WTC11 (cell line): Measurements from ENCODE around the gene SVEP1. TPM values are rescaled to one million over a fixed set of nuclear protein-coding genes. Genes with fewer than 3 reads are reported as not detected.

Experiments used
- ATAC-seq: fragments of 200-7000 bp; cut with Tn5 transposase; 2 replicates; pipeline ENCODE4 v1.10.0; 2021; ENCODE audit warnings: mild to moderate bottlenecking, moderate library complexity
- CTCF ChIA-PET: fragments of 300-600 bp; sonication (Branson Sonifier 250); formaldehyde crosslinking; loops from one replicate; lab custom pipeline; 2021; ENCODE audit warnings: antibody characterized with exemption; lab: Charles Lee
- POLR2A ChIA-PET: fragments of 350-600 bp; sonication (Branson Sonifier 250); formaldehyde crosslinking; loops from one replicate; lab custom pipeline; 2021; ENCODE audit warnings: antibody characterized with exemption; lab: Charles Lee
- DNase-seq: peaks from one replicate; pipeline ENCODE4 v3.0.0; 2021; ENCODE audit warnings: low spot score
- H3K27ac Mint-ChIP-seq: 2 replicates; pipeline ENCODE4 v1.8.0; 2021; ENCODE audit warnings: mixed read lengths
- H3K27me3 Mint-ChIP-seq: 2 replicates; pipeline ENCODE4 v1.8.0; 2021; ENCODE audit warnings: low read depth, mild to moderate bottlenecking, moderate library complexity, mixed read lengths
- H3K36me3 Mint-ChIP-seq: 2 replicates; pipeline ENCODE4 v1.8.0; 2021; ENCODE audit warnings: mixed read lengths
- H3K4me1 Mint-ChIP-seq: 2 replicates; pipeline ENCODE4 v1.8.0; 2022; ENCODE audit warnings: mixed read lengths
- H3K4me3 Mint-ChIP-seq: 2 replicates; pipeline ENCODE4 v1.8.0; 2021; ENCODE audit warnings: mild to moderate bottlenecking, moderate library complexity, mixed read lengths
- H3K9me3 Mint-ChIP-seq: 2 replicates; pipeline ENCODE4 v1.8.0; 2021; ENCODE audit warnings: mixed read lengths
- ELF4 ChIP-seq: sonication (generic); formaldehyde crosslinking; IDR thresholded peaks from 2 replicates; pipeline ENCODE4 v1.8.1; 2022; ENCODE audit warnings: low read depth, mild to moderate bottlenecking, moderate library complexity, missing genetic modification reagents
- EMX1 ChIP-seq: fragments of 250-450 bp; sonication (Bioruptor Pico); IDR thresholded peaks from 2 replicates; pipeline ENCODE4 v1.8.0; 2021; ENCODE audit warnings: mild to moderate bottlenecking
- ETV6 ChIP-seq: sonication (generic); formaldehyde crosslinking; IDR thresholded peaks from 2 replicates; pipeline ENCODE4 v1.8.1; 2022; ENCODE audit warnings: mild to moderate bottlenecking, missing genetic modification reagents
- FOXJ3 ChIP-seq: sonication (generic); formaldehyde crosslinking; IDR thresholded peaks from 2 replicates; pipeline ENCODE4 v1.9.0; 2021; ENCODE audit warnings: missing genetic modification reagents, mild to moderate bottlenecking, borderline replicate concordance
- FOXK1 ChIP-seq: sonication (generic); formaldehyde crosslinking; IDR thresholded peaks from 2 replicates; pipeline ENCODE4 v1.8.0; 2022; ENCODE audit warnings: mild to moderate bottlenecking, moderate library complexity, missing genetic modification reagents
- FOXP1 ChIP-seq: sonication (generic); formaldehyde crosslinking; IDR thresholded peaks from 2 replicates; pipeline ENCODE4 v1.8.0; 2022; ENCODE audit warnings: missing genetic modification reagents, mild to moderate bottlenecking, moderate library complexity, borderline replicate concordance
- IRF2 ChIP-seq: sonication (generic); formaldehyde crosslinking; IDR thresholded peaks from 2 replicates; pipeline ENCODE4 v1.8.0; 2022; ENCODE audit warnings: low read depth, missing genetic modification reagents, borderline replicate concordance
- MXD4 ChIP-seq: fragments of 250-450 bp; sonication (Bioruptor Pico); IDR thresholded peaks from 2 replicates; pipeline ENCODE4 v1.8.0; 2021; ENCODE audit warnings: mild to moderate bottlenecking, moderate library complexity, borderline replicate concordance
- NFATC4 ChIP-seq: fragments of 250-450 bp; sonication (Bioruptor Pico); IDR thresholded peaks from 2 replicates; pipeline ENCODE4 v1.9.0; 2021; ENCODE audit warnings: mild to moderate bottlenecking
- OVOL2 ChIP-seq: fragments of 250-450 bp; sonication (Bioruptor Pico); IDR thresholded peaks from 2 replicates; pipeline ENCODE4 v1.9.0; 2021; ENCODE audit warnings: mild to moderate bottlenecking, borderline replicate concordance
- RELA ChIP-seq: sonication (generic); formaldehyde crosslinking; IDR thresholded peaks from 2 replicates; pipeline ENCODE4 v1.8.1; 2022; ENCODE audit warnings: missing genetic modification reagents, mild to moderate bottlenecking, borderline replicate concordance
- SOX15 ChIP-seq: fragments of 250-450 bp; sonication (Bioruptor Pico); IDR thresholded peaks from 2 replicates; pipeline ENCODE4 v1.9.0; 2021; ENCODE audit warnings: mild to moderate bottlenecking
- TEAD1 ChIP-seq: sonication (generic); formaldehyde crosslinking; IDR thresholded peaks from 2 replicates; pipeline ENCODE4 v1.8.0; 2022; ENCODE audit warnings: mild to moderate bottlenecking, missing genetic modification reagents
- ZNF121 ChIP-seq: sonication (generic); formaldehyde crosslinking; IDR thresholded peaks from 2 replicates; pipeline ENCODE4 v1.8.0; 2023; ENCODE audit warnings: missing genetic modification reagents
- ZNF219 ChIP-seq: sonication (generic); formaldehyde crosslinking; IDR thresholded peaks from 2 replicates; pipeline ENCODE4 v1.8.0; 2023; ENCODE audit warnings: missing genetic modification reagents, mild to moderate bottlenecking, borderline replicate concordance
- total RNA-seq: library from RNA; stranded (reverse); gene quantifications from 3 replicates; pipeline ENCODE4 v1.2.3, GENCODE V29; 2021
- TF ChIP-seq, protein P1 (sequence below): sonication (generic); formaldehyde crosslinking; conservative IDR thresholded peaks from 2 replicates; pipeline ENCODE4 v1.8.1; 2023; ENCODE audit warnings: mild to moderate bottlenecking, low read depth, missing genetic modification reagents, moderate library complexity
- TF ChIP-seq, protein P2 (sequence below): fragments of 250-450 bp; sonication (Bioruptor Pico); IDR thresholded peaks from 2 replicates; pipeline ENCODE4 v1.8.0; 2021; ENCODE audit warnings: mild to moderate bottlenecking
- TF ChIP-seq, protein P3 (sequence below): fragments of 250-450 bp; sonication (Bioruptor Pico); IDR thresholded peaks from 2 replicates; pipeline ENCODE4 v1.9.0; 2021; ENCODE audit warnings: mild to moderate bottlenecking
- TF ChIP-seq, protein P4 (sequence below): sonication (generic); formaldehyde crosslinking; IDR thresholded peaks from 2 replicates; pipeline ENCODE4 v1.8.1; 2022; ENCODE audit warnings: missing genetic modification reagents, borderline replicate concordance
- TF ChIP-seq, protein P5 (sequence below): sonication (generic); formaldehyde crosslinking; IDR thresholded peaks from 2 replicates; pipeline ENCODE4 v1.8.1; 2023; ENCODE audit warnings: mild to moderate bottlenecking, missing genetic modification reagents
- TF ChIP-seq, protein P6 (sequence below): sonication (generic); formaldehyde crosslinking; IDR thresholded peaks from 2 replicates; pipeline ENCODE4 v1.8.1; 2022; ENCODE audit warnings: low read depth, missing genetic modification reagents, borderline replicate concordance
- TF ChIP-seq, protein P7 (sequence below): sonication (generic); formaldehyde crosslinking; IDR thresholded peaks from 2 replicates; pipeline ENCODE4 v1.8.1; 2023; ENCODE audit warnings: mild to moderate bottlenecking, missing genetic modification reagents

SVEP1 gene
- total RNA-seq, 1 experiment from 2014 or later = 0.74 TPM

DNA sequence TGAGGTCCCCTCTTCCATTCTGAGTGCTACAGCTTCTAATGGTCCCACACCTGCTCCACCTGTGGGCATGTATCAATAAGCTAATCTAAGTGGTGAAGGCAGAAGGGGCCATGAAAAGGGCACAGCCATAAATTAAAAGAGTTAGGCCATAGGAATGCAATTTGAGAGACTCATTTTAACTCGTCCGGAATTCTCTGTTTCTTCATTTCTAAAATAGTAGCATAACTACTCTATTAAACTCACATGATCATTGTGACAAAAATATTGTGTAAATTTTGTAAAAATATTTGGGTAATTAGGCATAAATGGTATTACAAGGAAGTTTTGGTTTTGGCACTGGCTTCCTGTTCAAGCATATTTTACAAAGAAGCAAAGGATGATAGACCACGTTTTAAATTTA lies 138.7 kb downstream of the SVEP1 start:
- Mint-ChIP-seq H3K36me3 (peaks cover 3% of the 10 kb centered on the region; the same call in 1 of the 2 replicates), H3K9me3 (peaks cover 6% of the 10 kb centered on the region), H3K4me1 (no peaks in the 10 kb centered on the region), H3K27me3 (no peaks in the 10 kb centered on the region), H3K4me3 (no peak overlapping the region), H3K27ac (no peak overlapping the region)
- ChIA-PET CTCF (interaction anchor here (1.1 kb wide), 1 partner anchor 13 kb away, joined by 5 read pairs; no protein-coding TSS in a partner anchor), POLR2A (no interaction called here)
- ATAC-seq = no peak
- no peak for DNase-seq
- TF ChIP-seq, protein P1, sequence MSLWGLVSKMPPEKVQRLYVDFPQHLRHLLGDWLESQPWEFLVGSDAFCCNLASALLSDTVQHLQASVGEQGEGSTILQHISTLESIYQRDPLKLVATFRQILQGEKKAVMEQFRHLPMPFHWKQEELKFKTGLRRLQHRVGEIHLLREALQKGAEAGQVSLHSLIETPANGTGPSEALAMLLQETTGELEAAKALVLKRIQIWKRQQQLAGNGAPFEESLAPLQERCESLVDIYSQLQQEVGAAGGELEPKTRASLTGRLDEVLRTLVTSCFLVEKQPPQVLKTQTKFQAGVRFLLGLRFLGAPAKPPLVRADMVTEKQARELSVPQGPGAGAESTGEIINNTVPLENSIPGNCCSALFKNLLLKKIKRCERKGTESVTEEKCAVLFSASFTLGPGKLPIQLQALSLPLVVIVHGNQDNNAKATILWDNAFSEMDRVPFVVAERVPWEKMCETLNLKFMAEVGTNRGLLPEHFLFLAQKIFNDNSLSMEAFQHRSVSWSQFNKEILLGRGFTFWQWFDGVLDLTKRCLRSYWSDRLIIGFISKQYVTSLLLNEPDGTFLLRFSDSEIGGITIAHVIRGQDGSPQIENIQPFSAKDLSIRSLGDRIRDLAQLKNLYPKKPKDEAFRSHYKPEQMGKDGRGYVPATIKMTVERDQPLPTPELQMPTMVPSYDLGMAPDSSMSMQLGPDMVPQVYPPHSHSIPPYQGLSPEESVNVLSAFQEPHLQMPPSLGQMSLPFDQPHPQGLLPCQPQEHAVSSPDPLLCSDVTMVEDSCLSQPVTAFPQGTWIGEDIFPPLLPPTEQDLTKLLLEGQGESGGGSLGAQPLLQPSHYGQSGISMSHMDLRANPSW (CRISPR knock-in tag) = no peak
- no peak for TF ChIP-seq IRF2 (CRISPR knock-in tag)
- TF ChIP-seq EMX1 (CRISPR knock-in tag) = no peak
- TF ChIP-seq OVOL2 (CRISPR knock-in tag) = no peak
- TF ChIP-seq TEAD1 (CRISPR knock-in tag) = no peak
- TF ChIP-seq RELA (CRISPR knock-in tag) = no peak
- TF ChIP-seq FOXK1 (CRISPR knock-in tag) = no peak
- TF ChIP-seq ZNF219 = no peak
- TF ChIP-seq ELF4 = no peak
- TF ChIP-seq, protein P2, sequence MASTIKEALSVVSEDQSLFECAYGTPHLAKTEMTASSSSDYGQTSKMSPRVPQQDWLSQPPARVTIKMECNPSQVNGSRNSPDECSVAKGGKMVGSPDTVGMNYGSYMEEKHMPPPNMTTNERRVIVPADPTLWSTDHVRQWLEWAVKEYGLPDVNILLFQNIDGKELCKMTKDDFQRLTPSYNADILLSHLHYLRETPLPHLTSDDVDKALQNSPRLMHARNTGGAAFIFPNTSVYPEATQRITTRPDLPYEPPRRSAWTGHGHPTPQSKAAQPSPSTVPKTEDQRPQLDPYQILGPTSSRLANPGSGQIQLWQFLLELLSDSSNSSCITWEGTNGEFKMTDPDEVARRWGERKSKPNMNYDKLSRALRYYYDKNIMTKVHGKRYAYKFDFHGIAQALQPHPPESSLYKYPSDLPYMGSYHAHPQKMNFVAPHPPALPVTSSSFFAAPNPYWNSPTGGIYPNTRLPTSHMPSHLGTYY (CRISPR knock-in tag) = no peak
- TF ChIP-seq FOXJ3 = no peak
- TF ChIP-seq NFATC4 = no peak
- TF ChIP-seq, protein P3, sequence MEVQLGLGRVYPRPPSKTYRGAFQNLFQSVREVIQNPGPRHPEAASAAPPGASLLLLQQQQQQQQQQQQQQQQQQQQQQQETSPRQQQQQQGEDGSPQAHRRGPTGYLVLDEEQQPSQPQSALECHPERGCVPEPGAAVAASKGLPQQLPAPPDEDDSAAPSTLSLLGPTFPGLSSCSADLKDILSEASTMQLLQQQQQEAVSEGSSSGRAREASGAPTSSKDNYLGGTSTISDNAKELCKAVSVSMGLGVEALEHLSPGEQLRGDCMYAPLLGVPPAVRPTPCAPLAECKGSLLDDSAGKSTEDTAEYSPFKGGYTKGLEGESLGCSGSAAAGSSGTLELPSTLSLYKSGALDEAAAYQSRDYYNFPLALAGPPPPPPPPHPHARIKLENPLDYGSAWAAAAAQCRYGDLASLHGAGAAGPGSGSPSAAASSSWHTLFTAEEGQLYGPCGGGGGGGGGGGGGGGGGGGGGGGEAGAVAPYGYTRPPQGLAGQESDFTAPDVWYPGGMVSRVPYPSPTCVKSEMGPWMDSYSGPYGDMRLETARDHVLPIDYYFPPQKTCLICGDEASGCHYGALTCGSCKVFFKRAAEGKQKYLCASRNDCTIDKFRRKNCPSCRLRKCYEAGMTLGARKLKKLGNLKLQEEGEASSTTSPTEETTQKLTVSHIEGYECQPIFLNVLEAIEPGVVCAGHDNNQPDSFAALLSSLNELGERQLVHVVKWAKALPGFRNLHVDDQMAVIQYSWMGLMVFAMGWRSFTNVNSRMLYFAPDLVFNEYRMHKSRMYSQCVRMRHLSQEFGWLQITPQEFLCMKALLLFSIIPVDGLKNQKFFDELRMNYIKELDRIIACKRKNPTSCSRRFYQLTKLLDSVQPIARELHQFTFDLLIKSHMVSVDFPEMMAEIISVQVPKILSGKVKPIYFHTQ (CRISPR knock-in tag) = no peak
- TF ChIP-seq SOX15 = no peak
- no peak for TF ChIP-seq FOXP1 (CRISPR knock-in tag)
- no peak for TF ChIP-seq MXD4 (CRISPR knock-in tag)

DNA sequence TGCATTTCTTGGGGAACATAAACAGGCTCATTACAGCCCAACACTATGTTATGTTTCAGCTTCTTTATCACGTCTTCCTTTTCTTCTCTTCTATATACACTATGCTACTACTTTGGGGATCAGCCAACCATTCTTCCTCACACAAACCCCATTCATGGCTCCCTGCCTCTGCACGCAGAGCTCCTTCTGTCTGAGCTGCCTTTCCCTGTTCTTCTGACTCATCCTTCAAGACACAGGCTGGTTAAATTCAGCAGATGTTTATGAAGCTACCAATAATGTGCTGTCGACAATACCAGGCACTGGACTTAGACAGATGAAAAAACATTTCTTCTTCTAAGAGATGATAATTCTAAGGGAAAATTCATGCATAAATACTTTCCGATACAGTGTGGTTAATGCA lies 139.4 kb downstream of the SVEP1 start:
- H3K36me3 Mint-ChIP-seq = no peaks in the 10 kb centered on the region
- no peaks in the 10 kb centered on the region for H3K27me3 Mint-ChIP-seq
- no peak for DNase-seq
- no peak overlapping the region for H3K27ac Mint-ChIP-seq
- ChIA-PET POLR2A (no interaction called here), CTCF (interaction anchor here (1.1 kb wide), 1 partner anchor 12 kb away, joined by 5 read pairs; no protein-coding TSS in a partner anchor)
- ATAC-seq = no peak
- H3K4me1 Mint-ChIP-seq = no peaks in the 10 kb centered on the region
- no peaks in the 10 kb centered on the region for H3K9me3 Mint-ChIP-seq
- no peak overlapping the region for H3K4me3 Mint-ChIP-seq
- TF ChIP-seq ZNF121 (CRISPR knock-in tag) = no peak
- TF ChIP-seq, protein P4, sequence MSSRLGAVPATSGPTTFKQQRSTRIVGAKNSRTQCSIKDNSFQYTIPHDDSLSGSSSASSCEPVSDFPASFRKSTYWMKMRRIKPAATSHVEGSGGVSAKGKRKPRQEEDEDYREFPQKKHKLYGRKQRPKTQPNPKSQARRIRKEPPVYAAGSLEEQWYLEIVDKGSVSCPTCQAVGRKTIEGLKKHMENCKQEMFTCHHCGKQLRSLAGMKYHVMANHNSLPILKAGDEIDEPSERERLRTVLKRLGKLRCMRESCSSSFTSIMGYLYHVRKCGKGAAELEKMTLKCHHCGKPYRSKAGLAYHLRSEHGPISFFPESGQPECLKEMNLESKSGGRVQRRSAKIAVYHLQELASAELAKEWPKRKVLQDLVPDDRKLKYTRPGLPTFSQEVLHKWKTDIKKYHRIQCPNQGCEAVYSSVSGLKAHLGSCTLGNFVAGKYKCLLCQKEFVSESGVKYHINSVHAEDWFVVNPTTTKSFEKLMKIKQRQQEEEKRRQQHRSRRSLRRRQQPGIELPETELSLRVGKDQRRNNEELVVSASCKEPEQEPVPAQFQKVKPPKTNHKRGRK (CRISPR knock-in tag) = no peak
- TF ChIP-seq, protein P5, sequence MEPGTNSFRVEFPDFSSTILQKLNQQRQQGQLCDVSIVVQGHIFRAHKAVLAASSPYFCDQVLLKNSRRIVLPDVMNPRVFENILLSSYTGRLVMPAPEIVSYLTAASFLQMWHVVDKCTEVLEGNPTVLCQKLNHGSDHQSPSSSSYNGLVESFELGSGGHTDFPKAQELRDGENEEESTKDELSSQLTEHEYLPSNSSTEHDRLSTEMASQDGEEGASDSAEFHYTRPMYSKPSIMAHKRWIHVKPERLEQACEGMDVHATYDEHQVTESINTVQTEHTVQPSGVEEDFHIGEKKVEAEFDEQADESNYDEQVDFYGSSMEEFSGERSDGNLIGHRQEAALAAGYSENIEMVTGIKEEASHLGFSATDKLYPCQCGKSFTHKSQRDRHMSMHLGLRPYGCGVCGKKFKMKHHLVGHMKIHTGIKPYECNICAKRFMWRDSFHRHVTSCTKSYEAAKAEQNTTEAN = no peak
- TF ChIP-seq, protein P2 (CRISPR knock-in tag) = no peak
- TF ChIP-seq, protein P6, sequence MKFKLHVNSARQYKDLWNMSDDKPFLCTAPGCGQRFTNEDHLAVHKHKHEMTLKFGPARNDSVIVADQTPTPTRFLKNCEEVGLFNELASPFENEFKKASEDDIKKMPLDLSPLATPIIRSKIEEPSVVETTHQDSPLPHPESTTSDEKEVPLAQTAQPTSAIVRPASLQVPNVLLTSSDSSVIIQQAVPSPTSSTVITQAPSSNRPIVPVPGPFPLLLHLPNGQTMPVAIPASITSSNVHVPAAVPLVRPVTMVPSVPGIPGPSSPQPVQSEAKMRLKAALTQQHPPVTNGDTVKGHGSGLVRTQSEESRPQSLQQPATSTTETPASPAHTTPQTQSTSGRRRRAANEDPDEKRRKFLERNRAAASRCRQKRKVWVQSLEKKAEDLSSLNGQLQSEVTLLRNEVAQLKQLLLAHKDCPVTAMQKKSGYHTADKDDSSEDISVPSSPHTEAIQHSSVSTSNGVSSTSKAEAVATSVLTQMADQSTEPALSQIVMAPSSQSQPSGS (CRISPR knock-in tag) = no peak
- TF ChIP-seq ETV6 (CRISPR knock-in tag) = no peak
- TF ChIP-seq, protein P7, sequence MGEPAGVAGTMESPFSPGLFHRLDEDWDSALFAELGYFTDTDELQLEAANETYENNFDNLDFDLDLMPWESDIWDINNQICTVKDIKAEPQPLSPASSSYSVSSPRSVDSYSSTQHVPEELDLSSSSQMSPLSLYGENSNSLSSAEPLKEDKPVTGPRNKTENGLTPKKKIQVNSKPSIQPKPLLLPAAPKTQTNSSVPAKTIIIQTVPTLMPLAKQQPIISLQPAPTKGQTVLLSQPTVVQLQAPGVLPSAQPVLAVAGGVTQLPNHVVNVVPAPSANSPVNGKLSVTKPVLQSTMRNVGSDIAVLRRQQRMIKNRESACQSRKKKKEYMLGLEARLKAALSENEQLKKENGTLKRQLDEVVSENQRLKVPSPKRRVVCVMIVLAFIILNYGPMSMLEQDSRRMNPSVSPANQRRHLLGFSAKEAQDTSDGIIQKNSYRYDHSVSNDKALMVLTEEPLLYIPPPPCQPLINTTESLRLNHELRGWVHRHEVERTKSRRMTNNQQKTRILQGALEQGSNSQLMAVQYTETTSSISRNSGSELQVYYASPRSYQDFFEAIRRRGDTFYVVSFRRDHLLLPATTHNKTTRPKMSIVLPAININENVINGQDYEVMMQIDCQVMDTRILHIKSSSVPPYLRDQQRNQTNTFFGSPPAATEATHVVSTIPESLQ (CRISPR knock-in tag) = no peak
